ENCODE results near the gene LTBP1. TPM values are rescaled to one million over a fixed set of nuclear protein-coding genes. Genes with fewer than 3 reads are reported as not detected.

LTBP1 gene
- total and polyA plus RNA-seq, 10 of the 15 experiments (the other 5 are each of a cell fraction or from before 2014, with no cell fraction given) = 0.01 to 0.28 (median 0.12) TPM; not detected in 2

DNA sequence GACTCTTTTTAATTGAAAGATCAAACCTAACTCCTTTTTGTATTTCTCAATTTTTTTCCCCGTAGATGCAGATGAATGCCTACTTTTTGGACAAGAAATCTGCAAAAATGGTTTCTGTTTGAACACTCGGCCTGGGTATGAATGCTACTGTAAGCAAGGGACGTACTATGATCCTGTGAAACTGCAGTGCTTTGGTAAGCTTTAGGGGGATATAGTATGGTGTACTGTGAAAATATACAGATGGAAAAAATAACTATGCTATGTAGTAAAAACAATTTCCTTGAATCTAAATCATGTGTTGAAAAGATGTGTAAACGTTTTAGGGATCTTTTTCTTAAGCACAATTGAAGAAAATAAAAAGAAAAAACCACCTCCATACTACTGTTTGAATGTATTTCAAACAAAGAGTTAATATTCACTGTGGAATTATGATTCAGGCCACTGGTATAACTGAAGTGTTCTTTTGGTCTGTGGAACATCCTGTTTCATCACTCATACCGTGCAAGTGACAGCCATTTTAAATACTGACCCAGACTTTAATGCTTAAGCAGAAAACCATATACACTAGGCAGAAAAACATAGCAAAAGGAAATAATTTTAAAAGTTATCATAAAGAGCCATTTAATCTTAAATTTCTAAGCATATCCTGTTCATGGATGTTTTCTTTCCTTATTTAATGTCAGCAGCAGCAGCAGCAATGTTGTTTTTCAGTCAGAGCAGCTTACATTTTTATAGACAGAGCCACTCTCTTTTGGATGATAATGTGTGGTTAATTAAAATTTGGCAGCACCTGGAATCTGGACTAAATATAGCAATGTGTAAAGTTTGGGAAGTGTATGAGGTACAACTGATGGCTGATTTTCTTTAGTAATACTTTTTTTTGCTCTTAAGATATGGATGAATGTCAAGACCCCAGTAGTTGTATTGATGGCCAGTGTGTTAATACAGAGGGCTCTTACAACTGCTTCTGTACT, 416.9 kb downstream of the LTBP1 start (continued):
- TF ChIP-seq, protein P1, sequence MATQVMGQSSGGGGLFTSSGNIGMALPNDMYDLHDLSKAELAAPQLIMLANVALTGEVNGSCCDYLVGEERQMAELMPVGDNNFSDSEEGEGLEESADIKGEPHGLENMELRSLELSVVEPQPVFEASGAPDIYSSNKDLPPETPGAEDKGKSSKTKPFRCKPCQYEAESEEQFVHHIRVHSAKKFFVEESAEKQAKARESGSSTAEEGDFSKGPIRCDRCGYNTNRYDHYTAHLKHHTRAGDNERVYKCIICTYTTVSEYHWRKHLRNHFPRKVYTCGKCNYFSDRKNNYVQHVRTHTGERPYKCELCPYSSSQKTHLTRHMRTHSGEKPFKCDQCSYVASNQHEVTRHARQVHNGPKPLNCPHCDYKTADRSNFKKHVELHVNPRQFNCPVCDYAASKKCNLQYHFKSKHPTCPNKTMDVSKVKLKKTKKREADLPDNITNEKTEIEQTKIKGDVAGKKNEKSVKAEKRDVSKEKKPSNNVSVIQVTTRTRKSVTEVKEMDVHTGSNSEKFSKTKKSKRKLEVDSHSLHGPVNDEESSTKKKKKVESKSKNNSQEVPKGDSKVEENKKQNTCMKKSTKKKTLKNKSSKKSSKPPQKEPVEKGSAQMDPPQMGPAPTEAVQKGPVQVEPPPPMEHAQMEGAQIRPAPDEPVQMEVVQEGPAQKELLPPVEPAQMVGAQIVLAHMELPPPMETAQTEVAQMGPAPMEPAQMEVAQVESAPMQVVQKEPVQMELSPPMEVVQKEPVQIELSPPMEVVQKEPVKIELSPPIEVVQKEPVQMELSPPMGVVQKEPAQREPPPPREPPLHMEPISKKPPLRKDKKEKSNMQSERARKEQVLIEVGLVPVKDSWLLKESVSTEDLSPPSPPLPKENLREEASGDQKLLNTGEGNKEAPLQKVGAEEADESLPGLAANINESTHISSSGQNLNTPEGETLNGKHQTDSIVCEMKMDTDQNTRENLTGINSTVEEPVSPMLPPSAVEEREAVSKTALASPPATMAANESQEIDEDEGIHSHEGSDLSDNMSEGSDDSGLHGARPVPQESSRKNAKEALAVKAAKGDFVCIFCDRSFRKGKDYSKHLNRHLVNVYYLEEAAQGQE (IDR thresholded peaks at IDR 0.05; ENCODE audit: low read depth, low read length) = no peak
- no peak for TF ChIP-seq CHD1 (IDR thresholded peaks at IDR 0.05; ENCODE audit: low read depth, low read length)
- TF ChIP-seq TAF1 (IDR thresholded peaks at IDR 0.05; ENCODE audit: borderline replicate concordance, low read depth, low read length) = no peak
- TF ChIP-seq, protein P2, sequence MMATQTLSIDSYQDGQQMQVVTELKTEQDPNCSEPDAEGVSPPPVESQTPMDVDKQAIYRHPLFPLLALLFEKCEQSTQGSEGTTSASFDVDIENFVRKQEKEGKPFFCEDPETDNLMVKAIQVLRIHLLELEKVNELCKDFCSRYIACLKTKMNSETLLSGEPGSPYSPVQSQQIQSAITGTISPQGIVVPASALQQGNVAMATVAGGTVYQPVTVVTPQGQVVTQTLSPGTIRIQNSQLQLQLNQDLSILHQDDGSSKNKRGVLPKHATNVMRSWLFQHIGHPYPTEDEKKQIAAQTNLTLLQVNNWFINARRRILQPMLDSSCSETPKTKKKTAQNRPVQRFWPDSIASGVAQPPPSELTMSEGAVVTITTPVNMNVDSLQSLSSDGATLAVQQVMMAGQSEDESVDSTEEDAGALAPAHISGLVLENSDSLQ (IDR thresholded peaks at IDR 0.05) = no peak

Data from GM12878 (cell line).